Measurements from ENCODE around the gene MORN1. TPM values are rescaled to one million over a fixed set of nuclear protein-coding genes. Genes with fewer than 3 reads are reported as not detected.

MORN1 gene
- total RNA-seq, 1 donor from 2014 or later, result 9.0 TPM

GRCh38 chr1:2432441-2432844 lies 41.1 kb upstream of the MORN1 start:
- peaks cover 15% of the 10 kb centered on the region for H3K27me3 ChIP-seq
- H3K4me1 ChIP-seq, result no peaks in the 10 kb centered on the region
- no peak for DNase-seq
- no peak for ATAC-seq
- no peak overlapping the region for H3K4me3 ChIP-seq
- H3K9me3 ChIP-seq, result no peaks in the 10 kb centered on the region
- no peak overlapping the region for H3K27ac ChIP-seq
- H3K36me3 ChIP-seq, result no peaks in the 10 kb centered on the region
- intact Hi-C loops (cut with DNase I), result no loop called here
- TF ChIP-seq CTCF (IDR thresholded peaks at IDR 0.05), result no peak

DNA sequence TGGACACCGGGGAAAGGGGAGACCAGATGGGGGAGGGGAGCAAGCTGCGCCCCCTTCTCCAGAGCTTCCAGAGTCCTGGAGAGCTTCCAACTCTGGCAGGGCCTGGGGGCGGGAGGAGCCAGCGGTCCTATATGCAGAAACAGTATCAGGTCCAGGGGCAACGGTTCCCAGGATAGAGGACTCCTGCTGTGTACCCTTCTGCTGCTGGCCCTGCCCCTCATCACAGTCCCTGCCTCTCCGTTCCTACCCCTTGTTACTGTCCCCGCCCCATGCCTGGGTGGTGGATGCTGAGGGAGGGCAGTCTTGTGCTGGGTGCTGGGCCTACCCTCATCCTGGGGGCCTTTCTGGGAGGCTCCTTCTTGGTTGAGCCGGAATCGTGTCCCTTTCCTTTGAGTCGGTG lies 40.2 kb upstream of the MORN1 start:
- peaks cover 18% of the 10 kb centered on the region for H3K27me3 ChIP-seq
- ATAC-seq (no peak), DNase-seq (no peak)
- no peaks in the 10 kb centered on the region for H3K36me3 ChIP-seq
- no peak overlapping the region for H3K27ac ChIP-seq
- intact Hi-C loops (cut with DNase I), result no loop called here
- no peak overlapping the region for H3K4me3 ChIP-seq
- H3K4me1 ChIP-seq, result no peaks in the 10 kb centered on the region
- TF ChIP-seq CTCF (IDR thresholded peaks at IDR 0.05), result no peak
- H3K9me3 ChIP-seq, result no peaks in the 10 kb centered on the region

DNA sequence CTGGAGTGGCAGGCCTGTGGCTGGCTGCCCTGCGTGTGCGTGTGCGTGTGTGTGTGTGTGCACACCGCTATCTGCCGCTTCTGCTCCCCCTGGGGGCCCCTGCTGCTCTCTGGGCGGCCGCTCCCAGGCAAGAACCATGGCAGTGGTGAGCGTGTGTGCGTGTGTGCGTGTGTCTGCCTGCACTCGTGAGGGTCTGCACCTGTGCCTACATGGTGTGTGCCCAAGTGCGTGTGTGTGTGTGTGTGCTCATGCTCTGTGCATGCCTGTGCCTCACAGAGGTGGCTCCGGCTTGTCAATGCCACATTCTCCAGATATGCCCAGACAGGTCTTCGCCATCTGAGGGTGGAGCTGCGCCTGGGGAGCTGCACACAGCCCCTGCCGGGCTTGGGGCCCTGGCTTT lies 39.7 kb upstream of the MORN1 start:
- Histone ChIP-seq H3K36me3 (no peaks in the 10 kb centered on the region), H3K4me1 (no peaks in the 10 kb centered on the region), H3K9me3 (no peaks in the 10 kb centered on the region), H3K4me3 (no peak overlapping the region), H3K27ac (no peak overlapping the region), H3K27me3 (peaks cover 18% of the 10 kb centered on the region)
- DNase-seq, result no peak
- intact Hi-C loops (cut with DNase I), result no loop called here
- no peak for TF ChIP-seq CTCF (IDR thresholded peaks at IDR 0.05)
- no peak for ATAC-seq

DNA sequence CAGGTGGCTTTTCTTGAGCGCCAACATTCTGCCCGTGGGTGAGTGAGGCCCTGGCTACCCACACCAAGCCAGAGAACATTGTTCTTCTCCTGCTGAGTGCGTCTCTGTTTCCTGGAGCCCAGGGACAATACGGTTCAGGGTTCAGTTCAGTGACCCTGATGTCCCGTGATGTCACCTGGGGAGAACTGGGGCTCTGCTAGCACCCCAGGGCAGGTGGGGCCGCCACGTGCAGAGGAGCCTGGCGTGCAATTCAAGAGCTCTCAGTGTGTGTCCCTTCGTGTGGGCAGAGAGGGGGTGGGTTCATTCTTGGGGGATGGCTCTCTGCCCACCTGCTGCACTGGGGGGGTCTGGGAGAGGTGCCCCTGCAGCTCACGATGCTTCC lies 39.2 kb upstream of the MORN1 start:
- intact Hi-C loops (cut with DNase I), result no loop called here
- H3K9me3 ChIP-seq, result no peaks in the 10 kb centered on the region
- ATAC-seq, result no peak
- H3K27me3 ChIP-seq, result peaks cover 18% of the 10 kb centered on the region
- H3K4me3 ChIP-seq, result no peak overlapping the region
- DNase-seq, result no peak
- no peaks in the 10 kb centered on the region for H3K4me1 ChIP-seq
- no peak for TF ChIP-seq CTCF (IDR thresholded peaks at IDR 0.05)
- no peaks in the 10 kb centered on the region for H3K36me3 ChIP-seq
- no peak overlapping the region for H3K27ac ChIP-seq

GRCh38 chr1:2429780-2430591 lies 38.6 kb upstream of the MORN1 start:
- no peak overlapping the region for H3K4me3 ChIP-seq
- no peak for DNase-seq

More at GRCh38 chr1:2429780-2430591, 38.6 kb upstream of the MORN1 start:
- no peak overlapping the region for H3K27ac ChIP-seq
- no peaks in the 10 kb centered on the region for H3K4me1 ChIP-seq
- no peak for TF ChIP-seq CTCF (IDR thresholded peaks at IDR 0.05)
- ATAC-seq, result no peak
- no peaks in the 10 kb centered on the region for H3K36me3 ChIP-seq
- intact Hi-C loops (cut with DNase I), result no loop called here
- H3K27me3 ChIP-seq, result peaks cover 18% of the 10 kb centered on the region
- H3K9me3 ChIP-seq, result no peaks in the 10 kb centered on the region

Data from upper lobe of right lung (tissue), 1 donor.